NCI-H510A treated with DMSO at 0.1 percent for 48 hours (cell line): Measurements from ENCODE around the gene MOB3A.

Source experiments
- DNase-seq: peaks from one replicate; lab custom pipeline; 2025; lab: John Stamatoyannopoulos, UW

Gene MOB3A

GRCh38 chr19:2046046-2046907 is 49.8 kb downstream of the MOB3A start:
- DNase-seq: no peak

DNA sequence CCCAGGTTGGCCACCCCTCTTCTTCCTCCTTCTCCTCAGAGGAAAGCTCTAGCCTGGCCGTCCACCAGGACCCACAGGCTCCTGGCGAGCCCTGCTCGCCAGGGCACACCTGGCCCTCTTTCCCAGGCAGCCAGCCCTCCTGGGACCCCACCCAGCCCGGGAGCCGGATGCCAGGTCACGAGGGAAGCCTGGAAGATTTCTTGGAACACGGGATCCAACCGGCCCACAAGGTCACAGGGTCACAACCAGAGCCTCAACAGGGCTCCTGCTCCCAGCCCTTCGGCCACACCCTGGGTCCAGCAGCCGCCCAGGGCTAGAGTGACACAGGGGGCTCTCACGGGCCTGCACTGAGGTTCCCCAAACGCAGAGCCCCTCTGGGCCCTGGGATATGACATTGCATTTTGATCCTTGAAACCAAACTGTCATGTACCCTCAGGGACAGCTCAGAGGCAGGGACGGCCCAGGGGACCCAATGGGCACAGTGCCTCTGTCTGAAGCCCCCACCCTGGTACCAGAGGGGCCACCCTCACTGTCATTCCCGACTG is 50.6 kb downstream of the MOB3A start:
- DNase-seq: no peak

DNA sequence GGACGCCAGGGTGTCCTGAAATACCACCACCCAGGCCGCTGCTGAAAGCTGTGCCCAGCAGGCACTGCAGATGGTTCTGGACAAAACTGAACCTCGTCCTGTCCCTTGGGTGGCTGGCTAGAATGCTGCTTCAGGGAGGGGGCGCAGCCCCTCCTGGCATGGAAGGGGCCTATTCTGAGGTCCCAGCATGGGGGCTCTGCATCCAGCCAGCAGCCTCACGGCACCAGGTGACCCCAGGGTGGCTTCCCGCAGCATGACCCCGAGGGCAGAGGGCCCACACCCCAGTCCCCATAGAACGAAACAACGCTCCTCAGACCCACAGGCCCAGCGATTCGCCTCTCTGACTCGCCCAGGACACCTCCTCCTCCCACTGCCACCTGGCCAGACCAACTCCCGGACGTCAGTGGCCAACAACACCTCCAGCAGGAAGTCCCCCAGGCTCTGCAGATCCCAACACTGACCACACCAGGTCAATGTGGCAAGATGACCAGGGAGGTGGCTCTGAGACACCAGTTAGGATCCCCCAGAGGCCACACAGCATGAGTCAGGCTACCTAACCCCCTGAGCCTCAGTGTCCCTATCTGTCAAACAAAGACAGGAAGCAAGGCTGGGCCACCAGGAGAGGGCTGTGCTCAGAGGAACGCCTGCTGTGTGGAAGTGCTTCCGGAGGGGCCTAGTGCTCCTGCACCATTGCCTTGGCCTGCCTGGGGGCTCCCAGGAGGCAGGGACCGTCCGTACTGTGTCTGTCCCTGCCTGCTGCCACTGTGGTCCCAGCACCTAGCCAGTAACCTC is 51.2 kb downstream of the MOB3A start:
- no peak for DNase-seq

- DNase-seq: no peak
Observed at GRCh38 chr19:2043961-2044708, 52.0 kb downstream of the MOB3A start.

- no peak for DNase-seq
Observed at GRCh38 chr19:2043251-2043641, 52.9 kb downstream of the MOB3A start.

GRCh38 chr19:2042485-2043250 is 53.5 kb downstream of the MOB3A start:
- no peak for DNase-seq

GRCh38 chr19:2041683-2042484 is 54.2 kb downstream of the MOB3A start:
- peak; percentile 86 for DNase-seq

- DNase-seq: no peak
Observed at GRCh38 chr19:2041433-2041682, 54.8 kb downstream of the MOB3A start.

DNA sequence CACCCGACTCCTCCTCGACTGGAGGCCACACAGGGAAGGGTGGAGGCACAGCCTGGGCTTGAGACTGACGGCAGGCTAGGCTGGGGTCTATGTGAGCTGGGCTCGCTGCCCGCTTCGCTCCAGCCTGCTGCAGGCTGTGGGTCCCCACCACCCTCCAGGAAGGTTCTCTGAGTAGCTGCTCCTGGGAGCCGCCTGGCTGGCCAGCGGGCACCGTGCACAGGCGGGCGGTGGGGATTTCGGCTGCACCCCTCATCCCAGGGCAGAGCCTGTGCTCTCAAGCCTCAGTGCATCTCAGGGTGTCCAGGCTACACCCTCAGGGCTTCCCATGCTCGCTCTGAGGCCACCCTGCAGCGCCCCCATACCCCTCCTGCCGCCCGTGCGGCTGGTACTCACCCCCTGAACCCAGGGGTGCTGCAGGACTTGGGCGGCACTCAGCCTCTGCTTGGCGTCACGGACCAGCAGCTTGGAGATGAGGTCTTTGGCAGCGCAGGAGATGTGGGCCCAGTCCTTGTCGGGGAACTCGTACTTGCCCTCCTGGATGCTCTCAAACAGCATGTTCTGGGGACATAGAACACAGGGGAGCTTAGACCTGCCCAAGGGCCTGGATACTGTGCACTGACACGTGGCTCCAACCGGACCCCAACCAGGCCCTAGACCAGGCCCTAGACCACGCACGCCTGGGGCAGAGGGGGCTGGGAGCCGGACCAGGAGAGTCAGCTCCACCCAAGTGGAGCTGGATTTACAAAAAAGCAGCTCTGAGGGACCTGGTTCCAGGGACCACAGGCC is 55.3 kb downstream of the MOB3A start:
- DNase-seq: no peak

- DNase-seq: no peak
Observed at GRCh38 chr19:2039959-2040646, 56.0 kb downstream of the MOB3A start.

DNA sequence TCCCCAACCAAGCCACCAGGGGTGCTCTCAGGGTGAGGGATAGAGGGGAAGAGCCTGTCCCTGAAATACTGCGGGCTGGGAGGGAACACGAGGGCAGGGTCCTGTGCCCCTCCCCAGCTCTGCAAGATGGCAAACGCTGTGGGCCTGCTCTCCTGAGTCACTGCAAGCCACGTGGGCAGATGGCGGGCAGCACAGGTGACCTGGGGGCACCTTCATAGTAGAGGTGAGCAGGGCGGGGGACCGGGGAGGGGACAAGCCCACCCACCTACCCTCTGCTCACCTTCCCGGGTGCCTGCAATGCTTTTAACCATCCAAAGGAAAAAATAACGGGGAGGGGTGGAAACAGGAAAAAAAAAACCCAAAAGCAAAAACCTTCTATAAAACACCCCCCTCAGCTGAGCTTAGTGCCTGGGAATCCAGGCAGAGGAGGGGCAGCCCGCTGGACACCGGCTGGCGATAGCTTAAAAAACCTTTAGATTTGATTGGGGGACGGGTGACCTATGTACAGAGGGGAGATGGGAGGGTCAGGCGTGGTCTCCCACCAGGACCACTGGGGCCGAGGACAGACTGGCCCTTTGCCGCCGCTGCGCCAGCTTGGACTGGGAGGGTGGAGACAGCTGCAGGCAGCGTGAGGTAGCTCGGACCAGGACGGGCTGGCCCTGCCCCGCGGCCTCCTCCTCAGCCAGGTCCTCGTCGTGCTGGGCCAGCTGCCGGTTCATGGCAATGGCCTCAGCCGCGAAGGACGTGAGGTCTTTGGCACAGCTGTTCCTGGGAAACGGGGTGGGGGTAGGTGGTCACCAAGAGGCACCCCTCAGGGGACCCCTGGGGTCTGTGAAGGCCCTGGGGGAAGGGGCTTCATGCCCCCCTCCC is 56.8 kb downstream of the MOB3A start:
- no peak for DNase-seq

- DNase-seq: no peak
Observed at GRCh38 chr19:2038284-2039088, 57.6 kb downstream of the MOB3A start.

GRCh38 chr19:2037651-2038255 is 58.4 kb downstream of the MOB3A start:
- DNase-seq: no peak

- DNase-seq: no peak
Observed at GRCh38 chr19:2036424-2036823, 59.7 kb downstream of the MOB3A start.

DNA sequence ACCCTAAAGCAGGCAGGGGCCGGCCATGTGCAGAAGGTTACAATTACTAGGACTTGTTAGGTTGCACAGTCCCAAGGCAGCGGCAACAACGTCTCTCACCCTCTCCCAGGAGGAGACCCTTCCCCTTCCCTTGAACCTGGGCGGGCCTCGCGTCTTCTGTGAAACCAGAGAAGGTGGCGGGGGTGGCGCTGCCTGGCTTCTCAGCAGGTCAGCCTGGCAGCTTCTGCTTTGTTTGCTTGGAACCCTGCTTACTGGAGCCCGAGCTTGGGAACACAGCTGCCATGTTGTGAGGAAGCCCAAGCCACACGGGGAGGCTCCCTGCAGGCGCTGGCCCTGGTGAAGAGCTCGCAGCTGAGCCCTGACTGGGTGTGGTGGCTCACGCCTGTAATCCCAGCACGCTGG is 60.5 kb downstream of the MOB3A start:
- DNase-seq: no peak

DNA sequence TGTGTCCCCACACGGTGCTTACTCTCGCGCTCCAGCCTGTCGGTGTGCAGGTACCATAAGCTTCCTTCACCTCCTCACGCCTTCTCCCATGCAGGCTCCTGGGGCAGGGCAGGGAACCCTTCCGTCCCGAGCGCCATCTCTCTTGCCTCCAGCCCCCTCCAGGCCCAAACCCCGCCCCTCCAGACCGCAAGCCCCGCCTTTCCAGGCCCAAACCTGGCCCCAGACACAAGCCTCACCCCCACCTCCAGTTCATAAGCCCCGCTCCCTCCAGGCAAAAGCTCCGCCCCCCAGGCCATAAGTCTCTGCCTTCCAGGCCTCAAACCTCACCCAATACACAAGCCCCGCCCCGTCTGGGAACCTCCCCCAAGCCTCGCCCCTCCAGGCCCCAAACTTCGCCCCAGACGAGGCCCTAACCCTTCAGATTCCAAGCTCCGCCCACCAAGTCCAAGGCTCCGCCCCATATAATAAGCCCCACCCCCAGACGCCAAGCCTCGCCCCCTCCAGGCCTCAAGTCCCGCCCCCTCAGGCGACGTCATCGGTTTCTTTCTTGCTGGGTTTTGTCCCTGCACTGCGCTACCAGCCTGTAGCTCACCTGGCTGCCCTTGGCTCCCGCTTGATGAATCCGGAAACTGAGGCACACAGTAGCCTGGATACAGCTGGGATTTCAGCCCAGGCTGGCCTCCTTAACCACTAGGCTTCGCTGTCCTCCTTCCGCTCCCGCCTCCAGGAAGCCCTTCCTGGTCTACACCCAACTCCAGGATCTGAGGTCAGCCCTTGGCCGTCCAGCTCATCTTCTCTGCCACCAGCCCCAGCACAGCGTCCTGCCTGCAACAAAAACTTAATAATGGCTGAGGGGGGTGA is 61.2 kb downstream of the MOB3A start:
- no peak for DNase-seq
